Adrenal gland (tissue), 5 donors: ENCODE data around the gene AUTS2.

Experiments used
- CTCF ChIP-seq, 6 experiments: fragments of 450-650 bp in 4 of 6; fragments of 200-600 bp in 2 of 6; sonication (generic) in 1 of 6; IDR thresholded peaks; 1 replicate in 5 of 6; 2 replicates in 1 of 6; pipeline versions ENCODE4 v1.5.1 to v1.8.0; 2016 to 2021; ENCODE audit warnings: antibody characterized with exemption in 6 of 6, mild to moderate bottlenecking in 2 of 6, moderate library complexity in 1 of 6
- POLR2A ChIP-seq, 2 donors: fragments of 450-650 bp; IDR thresholded peaks; one replicate each; pipeline ENCODE4 v1.6.1; 2017; ENCODE audit warnings: antibody characterized with exemption in 2 of 2, mild to moderate bottlenecking in 2 of 2, moderate library complexity in 1 of 2
- donor health status: DM: no; HTN: no; CAD: no.

GRCh38 chr7:70334871-70335270, 736.6 kb downstream of the AUTS2 start:
- TF ChIP-seq CTCF (IDR thresholded peaks at IDR 0.05) (no peak), POLR2A (IDR thresholded peaks at IDR 0.05) (no peak)
